A549 (cell line): Measurements from ENCODE around the gene NRXN3. TPM values are rescaled to one million over a fixed set of nuclear protein-coding genes. Genes with fewer than 3 reads are reported as not detected.

Source experiments
- ATAC-seq, 2 experiments: fragments of 200-7000 bp in 1 of 2; fragments of >200 bp in 1 of 2; cut with Nextera tagmentation in 1 of 2; cut with Tn5 transposase in 1 of 2; 3 replicates each; pipeline versions ENCODE4 v1.8.0 to v1.9.1; 2018 to 2020; ENCODE audit warnings: mild to moderate bottlenecking in 1 of 2, moderate library complexity in 1 of 2
- CTCF ChIA-PET: fragments of 300-600 bp; sonication (Branson Sonifier 250); formaldehyde crosslinking; extraction: SDS; loops from one replicate; lab custom pipeline; 2021; ENCODE audit warnings: antibody characterized with exemption, inconsistent platforms; lab: Yijun Ruan, JAX
- POLR2A ChIA-PET: fragments of 350-600 bp; formaldehyde crosslinking; extraction: SDS; loops from one replicate; lab custom pipeline; 2021; ENCODE audit warnings: antibody characterized with exemption, inconsistent platforms; lab: Yijun Ruan, JAX
- DNase-seq, 2 experiments: peaks; one replicate each; pipeline versions ENCODE4 v3.0.0 to v3.0.0-alpha.2; 2011 to 2016; ENCODE audit warnings: low read depth in 1 of 2, low spot score in 1 of 2
- FAIRE-seq: peaks from 2 replicates; lab custom pipeline; 2011; peaks lifted over from hg19 to GRCh38; lab: Jason Lieb, UNC
- H3K27ac ChIP-seq, 2 experiments: fragments of >200 bp; sonication (Bioruptor Twin); formaldehyde crosslinking; 3 replicates each; pipeline ENCODE4 v1.5.1; 2016 to 2017
- H3K4me1 ChIP-seq: fragments of >200 bp; sonication (Bioruptor Twin); formaldehyde crosslinking; 3 replicates; pipeline ENCODE4 v1.6.1; 2016
- H3K4me2 ChIP-seq: fragments of >200 bp; sonication (Bioruptor Twin); formaldehyde crosslinking; 3 replicates; pipeline ENCODE4 v1.6.1; 2016
- H3K4me3 ChIP-seq: fragments of >200 bp; sonication (Bioruptor Twin); formaldehyde crosslinking; 3 replicates; pipeline ENCODE4 v1.5.1; 2016
- H3K9me3 ChIP-seq: fragments of >200 bp; sonication (Bioruptor Twin); formaldehyde crosslinking; 3 replicates; pipeline ENCODE4 v1.6.1; 2016
- CBX2 ChIP-seq: fragments of 200-600 bp; sonication (generic); IDR thresholded peaks from 2 replicates; pipeline ENCODE4 v1.6.1; 2016; ENCODE audit warnings: low read depth, mild to moderate bottlenecking, borderline replicate concordance
- CBX8 ChIP-seq: fragments of 200-600 bp; sonication (generic); IDR thresholded peaks from 2 replicates; pipeline ENCODE4 v1.6.1; 2016
- CEBPB ChIP-seq, 2 experiments: fragments of >200 bp in 1 of 2; sonication (Bioruptor Twin) in 1 of 2; formaldehyde crosslinking in 1 of 2; IDR thresholded peaks; 2 replicates each; pipeline ENCODE4 v1.6.1; 2012 to 2016
- CHD4 ChIP-seq: fragments of 200-600 bp; sonication (generic); IDR thresholded peaks from 2 replicates; pipeline ENCODE4 v1.6.1; 2016; ENCODE audit warnings: antibody characterized with exemption, mild to moderate bottlenecking, borderline replicate concordance
- E2F6 ChIP-seq: IDR thresholded peaks from 2 replicates; pipeline ENCODE4 v1.6.1; 2012; ENCODE audit warnings: low read depth, borderline replicate concordance
- FOXS1 ChIP-seq: fragments of 250-450 bp; sonication (Bioruptor Pico); IDR thresholded peaks from 2 replicates; pipeline ENCODE4 v1.5.0; 2020; ENCODE audit warnings: mild to moderate bottlenecking, moderate library complexity
- GATA3 ChIP-seq: IDR thresholded peaks from 2 replicates; pipeline ENCODE4 v1.6.1; 2012; ENCODE audit warnings: borderline replicate concordance
- HOXB13 ChIP-seq: fragments of 250-450 bp; sonication (Bioruptor Pico); IDR thresholded peaks from 2 replicates; pipeline ENCODE4 v1.5.0; 2020; ENCODE audit warnings: low read depth, mild to moderate bottlenecking, moderate library complexity
- MAFK ChIP-seq: fragments of 450-650 bp; IDR thresholded peaks from 2 replicates; pipeline ENCODE4 v1.6.1; 2014; ENCODE audit not compliant: partially characterized antibody
- MAZ ChIP-seq: fragments of 150-350 bp; IDR thresholded peaks from 2 replicates; pipeline ENCODE4 v1.6.1; 2014; ENCODE audit warnings: antibody characterized with exemption, low read depth, low read length, borderline replicate concordance
- MYC ChIP-seq: IDR thresholded peaks from 2 replicates; pipeline ENCODE4 v1.6.1; 2012; ENCODE audit warnings: mild to moderate bottlenecking, inconsistent platforms, low read length, improper control_type of control experiment, borderline replicate concordance
- NFE2L2 ChIP-seq: fragments of 150-350 bp; conservative IDR thresholded peaks from 2 replicates; pipeline ENCODE4 v1.6.1; 2014; ENCODE audit warnings: low read length
- PHF8 ChIP-seq: fragments of 200-600 bp; sonication (generic); IDR thresholded peaks from 2 replicates; pipeline ENCODE4 v1.6.1; 2016; ENCODE audit warnings: low read depth, mild to moderate bottlenecking, antibody characterized with exemption, moderate library complexity, borderline replicate concordance
- WGBS: methylation state at CpG from one replicate; pipeline ENCODE4 v1.1.6; 2017; ENCODE audit errors: missing lambda C conversion rate; 5-methylcytosine and 5-hydroxymethylcytosine counted together
- polyA plus RNA-seq, 4 experiments: library from polyadenylated mRNA; depleted of rRNA in 3 of 4; stranded (reverse); fragments of >200 nt; fragmentation: RNase III in 1 of 4; extraction: RNeasy Plus Mini Kit Qiagen cat#74134 plus additional on column Dnase treatment in 1 of 4; gene quantifications; 2 replicates in 3 of 4; 3 replicates in 1 of 4; pipeline ENCODE4 v1.2.3, GENCODE V29; 2011 to 2017
- TF ChIP-seq, protein P1 (sequence below): fragments of 250-450 bp; sonication (Bioruptor Pico); IDR thresholded peaks from 2 replicates; pipeline ENCODE4 v1.5.0; 2020; ENCODE audit warnings: low read depth, mild to moderate bottlenecking, moderate library complexity
- TF ChIP-seq, protein P2 (sequence below): fragments of 250-450 bp; sonication (Bioruptor Pico); IDR thresholded peaks from 2 replicates; pipeline ENCODE4 v1.5.0; 2021; ENCODE audit warnings: mild to moderate bottlenecking, moderate library complexity, borderline replicate concordance
- TF ChIP-seq, protein P3 (sequence below): fragments of 200-600 bp; sonication (generic); IDR thresholded peaks from 2 replicates; pipeline ENCODE4 v1.6.1; 2016; ENCODE audit warnings: antibody characterized with exemption, mild to moderate bottlenecking, moderate library complexity

The NRXN3 gene
- polyA plus RNA-seq, 2 of the 4 experiments (the other 2 are of a cell fraction), result 0.62 to 2.3 TPM

- FAIRE-seq (no peak), ATAC-seq (no peak), DNase-seq (no peak)
- Histone ChIP-seq H3K4me1 (no peaks in the 10 kb centered on the region), H3K4me3 (no peak overlapping the region), H3K27ac (no peak overlapping the region), H3K9me3 (no peaks in the 10 kb centered on the region), H3K4me2 (no peak overlapping the region)
- TF ChIP-seq CEBPB (IDR thresholded peaks at IDR 0.05) (no peak), CBX2 (no peak), CHD4 (no peak), MYC (no peak), PHF8 (no peak), NFE2L2 (no peak), HOXB13 (CRISPR knock-in tag) (no peak), E2F6 (no peak), CBX8 (no peak), GATA3 (no peak), MAZ (no peak), MAFK (no peak)
- TF ChIP-seq, protein P1, sequence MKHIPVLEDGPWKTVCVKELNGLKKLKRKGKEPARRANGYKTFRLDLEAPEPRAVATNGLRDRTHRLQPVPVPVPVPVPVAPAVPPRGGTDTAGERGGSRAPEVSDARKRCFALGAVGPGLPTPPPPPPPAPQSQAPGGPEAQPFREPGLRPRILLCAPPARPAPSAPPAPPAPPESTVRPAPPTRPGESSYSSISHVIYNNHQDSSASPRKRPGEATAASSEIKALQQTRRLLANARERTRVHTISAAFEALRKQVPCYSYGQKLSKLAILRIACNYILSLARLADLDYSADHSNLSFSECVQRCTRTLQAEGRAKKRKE (CRISPR knock-in tag), result no peak
- TF ChIP-seq, protein P2, sequence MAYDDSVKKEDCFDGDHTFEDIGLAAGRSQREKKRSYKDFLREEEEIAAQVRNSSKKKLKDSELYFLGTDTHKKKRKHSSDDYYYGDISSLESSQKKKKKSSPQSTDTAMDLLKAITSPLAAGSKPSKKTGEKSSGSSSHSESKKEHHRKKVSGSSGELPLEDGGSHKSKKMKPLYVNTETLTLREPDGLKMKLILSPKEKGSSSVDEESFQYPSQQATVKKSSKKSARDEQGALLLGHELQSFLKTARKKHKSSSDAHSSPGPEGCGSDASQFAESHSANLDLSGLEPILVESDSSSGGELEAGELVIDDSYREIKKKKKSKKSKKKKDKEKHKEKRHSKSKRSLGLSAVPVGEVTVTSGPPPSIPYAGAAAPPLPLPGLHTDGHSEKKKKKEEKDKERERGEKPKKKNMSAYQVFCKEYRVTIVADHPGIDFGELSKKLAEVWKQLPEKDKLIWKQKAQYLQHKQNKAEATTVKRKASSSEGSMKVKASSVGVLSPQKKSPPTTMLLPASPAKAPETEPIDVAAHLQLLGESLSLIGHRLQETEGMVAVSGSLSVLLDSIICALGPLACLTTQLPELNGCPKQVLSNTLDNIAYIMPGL (CRISPR knock-in tag), result no peak
- ChIA-PET POLR2A (no interaction called here), CTCF (interaction anchor here (0.6 kb wide), 1 partner anchor 1402 kb away, joined by 4 read pairs; no protein-coding TSS in a partner anchor)
- WGBS, result 12% methylated on average over 3 of the region's 3 CpGs
Observed at GRCh38 chr14:78445275-78445674, 275.1 kb downstream of the NRXN3 start.

GRCh38 chr14:78446807-78447206 lies 276.6 kb downstream of the NRXN3 start:
- Histone ChIP-seq H3K4me3 (no peak overlapping the region), H3K27ac (no peak overlapping the region), H3K9me3 (no peaks in the 10 kb centered on the region), H3K4me2 (no peak overlapping the region), H3K4me1 (no peaks in the 10 kb centered on the region)
- ChIA-PET POLR2A (no interaction called here), CTCF (interaction anchor here (0.6 to 2.1 kb wide), 3 partner anchors 120 to 308 kb away, joined by 3 to 4 read pairs (median 3); no protein-coding TSS in a partner anchor)
- ATAC-seq (no peak; a peak in 1 of 6 replicates), DNase-seq (no peak), FAIRE-seq (no peak)
- WGBS, result 2% methylated on average over 3 of the region's 3 CpGs
- TF ChIP-seq, protein P3, sequence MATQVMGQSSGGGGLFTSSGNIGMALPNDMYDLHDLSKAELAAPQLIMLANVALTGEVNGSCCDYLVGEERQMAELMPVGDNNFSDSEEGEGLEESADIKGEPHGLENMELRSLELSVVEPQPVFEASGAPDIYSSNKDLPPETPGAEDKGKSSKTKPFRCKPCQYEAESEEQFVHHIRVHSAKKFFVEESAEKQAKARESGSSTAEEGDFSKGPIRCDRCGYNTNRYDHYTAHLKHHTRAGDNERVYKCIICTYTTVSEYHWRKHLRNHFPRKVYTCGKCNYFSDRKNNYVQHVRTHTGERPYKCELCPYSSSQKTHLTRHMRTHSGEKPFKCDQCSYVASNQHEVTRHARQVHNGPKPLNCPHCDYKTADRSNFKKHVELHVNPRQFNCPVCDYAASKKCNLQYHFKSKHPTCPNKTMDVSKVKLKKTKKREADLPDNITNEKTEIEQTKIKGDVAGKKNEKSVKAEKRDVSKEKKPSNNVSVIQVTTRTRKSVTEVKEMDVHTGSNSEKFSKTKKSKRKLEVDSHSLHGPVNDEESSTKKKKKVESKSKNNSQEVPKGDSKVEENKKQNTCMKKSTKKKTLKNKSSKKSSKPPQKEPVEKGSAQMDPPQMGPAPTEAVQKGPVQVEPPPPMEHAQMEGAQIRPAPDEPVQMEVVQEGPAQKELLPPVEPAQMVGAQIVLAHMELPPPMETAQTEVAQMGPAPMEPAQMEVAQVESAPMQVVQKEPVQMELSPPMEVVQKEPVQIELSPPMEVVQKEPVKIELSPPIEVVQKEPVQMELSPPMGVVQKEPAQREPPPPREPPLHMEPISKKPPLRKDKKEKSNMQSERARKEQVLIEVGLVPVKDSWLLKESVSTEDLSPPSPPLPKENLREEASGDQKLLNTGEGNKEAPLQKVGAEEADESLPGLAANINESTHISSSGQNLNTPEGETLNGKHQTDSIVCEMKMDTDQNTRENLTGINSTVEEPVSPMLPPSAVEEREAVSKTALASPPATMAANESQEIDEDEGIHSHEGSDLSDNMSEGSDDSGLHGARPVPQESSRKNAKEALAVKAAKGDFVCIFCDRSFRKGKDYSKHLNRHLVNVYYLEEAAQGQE, result peak; percentile 67; the same call in 1 of the 2 replicates
- no peak for TF ChIP-seq FOXS1 (CRISPR knock-in tag)
